ENCODE data around the gene ALCAM. TPM values are rescaled to one million over a fixed set of nuclear protein-coding genes. Genes with fewer than 3 reads are reported as not detected.

ALCAM gene
- total RNA-seq, 1 experiment from 2014 or later = 0.41 TPM

DNA sequence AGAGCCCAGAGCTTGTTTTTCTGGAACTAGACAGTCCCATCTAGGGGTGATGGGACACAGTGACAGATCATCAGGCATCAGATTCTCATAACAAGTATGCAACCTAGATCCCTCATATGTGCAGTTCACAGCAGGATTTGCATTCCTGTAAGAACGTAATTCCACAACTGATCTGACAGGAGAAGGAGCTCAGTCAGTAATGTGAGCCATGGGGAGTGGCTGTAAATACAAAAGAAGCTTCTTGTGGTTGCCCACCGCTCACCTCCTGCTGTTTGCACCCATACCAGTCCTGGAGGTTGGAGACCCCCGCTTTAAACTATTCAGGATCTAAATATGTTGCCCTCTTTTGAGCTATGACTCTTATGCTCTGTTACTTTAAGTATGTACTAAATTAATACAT lies 167.3 kb downstream of the ALCAM start:
- Histone ChIP-seq H3K4me1 (no peaks in the 10 kb centered on the region), H3K9me3 (no peaks in the 10 kb centered on the region), H3K4me3 (ENCODE audit: low read depth, low read length) (no peak overlapping the region), H3K36me3 (ENCODE audit: control insufficient read depth, insufficient read depth, low read length) (no peaks in the 10 kb centered on the region), H3K27me3 (replicated peaks; ENCODE audit: control insufficient read depth, insufficient read depth, low read length) (no peaks in the 10 kb centered on the region)
- Mint-ChIP-seq H3K4me3 (ENCODE audit: unreplicated experiment) (no peak overlapping the region), H3K36me3 (ENCODE audit: insufficient read depth, unreplicated experiment) (no peaks in the 10 kb centered on the region), H3K4me1 (ENCODE audit: low read depth, unreplicated experiment) (no peaks in the 10 kb centered on the region), H3K9me3 (ENCODE audit: unreplicated experiment) (no peaks in the 10 kb centered on the region), H3K27ac (ENCODE audit: unreplicated experiment) (no peak overlapping the region), H3K27me3 (ENCODE audit: insufficient read depth, unreplicated experiment) (peaks cover 9% of the 10 kb centered on the region)
- CTCF ChIA-PET = no interaction called here
- DNase-seq = no peak
- TF ChIP-seq, protein P1, sequence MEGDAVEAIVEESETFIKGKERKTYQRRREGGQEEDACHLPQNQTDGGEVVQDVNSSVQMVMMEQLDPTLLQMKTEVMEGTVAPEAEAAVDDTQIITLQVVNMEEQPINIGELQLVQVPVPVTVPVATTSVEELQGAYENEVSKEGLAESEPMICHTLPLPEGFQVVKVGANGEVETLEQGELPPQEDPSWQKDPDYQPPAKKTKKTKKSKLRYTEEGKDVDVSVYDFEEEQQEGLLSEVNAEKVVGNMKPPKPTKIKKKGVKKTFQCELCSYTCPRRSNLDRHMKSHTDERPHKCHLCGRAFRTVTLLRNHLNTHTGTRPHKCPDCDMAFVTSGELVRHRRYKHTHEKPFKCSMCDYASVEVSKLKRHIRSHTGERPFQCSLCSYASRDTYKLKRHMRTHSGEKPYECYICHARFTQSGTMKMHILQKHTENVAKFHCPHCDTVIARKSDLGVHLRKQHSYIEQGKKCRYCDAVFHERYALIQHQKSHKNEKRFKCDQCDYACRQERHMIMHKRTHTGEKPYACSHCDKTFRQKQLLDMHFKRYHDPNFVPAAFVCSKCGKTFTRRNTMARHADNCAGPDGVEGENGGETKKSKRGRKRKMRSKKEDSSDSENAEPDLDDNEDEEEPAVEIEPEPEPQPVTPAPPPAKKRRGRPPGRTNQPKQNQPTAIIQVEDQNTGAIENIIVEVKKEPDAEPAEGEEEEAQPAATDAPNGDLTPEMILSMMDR (IDR thresholded peaks at IDR 0.05; ENCODE audit: insufficient read depth in 1 of 2, low read depth in 1 of 2, low read length in 1 of 2, severe bottlenecking in 1 of 2, unreplicated experiment in 1 of 2) = no peak
- intact Hi-C loops (cut with micrococcal nuclease; ENCODE audit: unreplicated experiment) = no loop called here
- BruUV-seq (replicated peaks) = no TSS peak
- POLR2A ChIA-PET = no interaction called here

DNA sequence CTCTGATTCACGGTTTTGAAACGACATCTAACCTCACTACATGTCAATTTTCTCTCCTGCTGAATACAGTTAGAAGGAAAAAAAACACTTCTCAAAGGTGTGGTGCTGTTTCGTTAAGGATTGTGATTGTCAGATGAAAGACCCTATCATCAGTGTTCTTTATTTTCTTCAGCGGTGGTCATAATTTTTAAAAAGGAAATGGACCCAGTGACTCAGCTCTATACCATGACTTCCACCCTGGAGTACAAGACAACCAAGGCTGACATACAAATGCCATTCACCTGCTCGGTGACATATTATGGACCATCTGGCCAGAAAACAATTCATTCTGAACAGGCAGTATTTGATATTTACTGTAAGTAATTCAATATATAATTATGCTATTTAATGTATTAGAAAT lies 167.8 kb downstream of the ALCAM start:
- DNase-seq = no peak
- intact Hi-C loops (cut with micrococcal nuclease; ENCODE audit: unreplicated experiment) = no loop called here
- H3K27me3 Mint-ChIP-seq (ENCODE audit: insufficient read depth, unreplicated experiment) = peaks cover 9% of the 10 kb centered on the region
- H3K4me1 ChIP-seq = no peaks in the 10 kb centered on the region
- ChIA-PET POLR2A (no interaction called here), CTCF (no interaction called here)
- H3K36me3 ChIP-seq (ENCODE audit: control insufficient read depth, insufficient read depth, low read length) = no peaks in the 10 kb centered on the region
- no peak overlapping the region for H3K4me3 Mint-ChIP-seq (ENCODE audit: unreplicated experiment)
- no peaks in the 10 kb centered on the region for H3K27me3 ChIP-seq (replicated peaks; ENCODE audit: control insufficient read depth, insufficient read depth, low read length)
- H3K9me3 ChIP-seq = no peaks in the 10 kb centered on the region
- no peaks in the 10 kb centered on the region for H3K4me1 Mint-ChIP-seq (ENCODE audit: low read depth, unreplicated experiment)
- no peaks in the 10 kb centered on the region for H3K9me3 Mint-ChIP-seq (ENCODE audit: unreplicated experiment)
- no peak overlapping the region for H3K4me3 ChIP-seq (ENCODE audit: low read depth, low read length)
- TF ChIP-seq, protein P1 (IDR thresholded peaks at IDR 0.05; ENCODE audit: insufficient read depth in 1 of 2, low read depth in 1 of 2, low read length in 1 of 2, severe bottlenecking in 1 of 2, unreplicated experiment in 1 of 2) = no peak
- BruUV-seq (replicated peaks) = no TSS peak
- no peak overlapping the region for H3K27ac Mint-ChIP-seq (ENCODE audit: unreplicated experiment)
- no peaks in the 10 kb centered on the region for H3K36me3 Mint-ChIP-seq (ENCODE audit: insufficient read depth, unreplicated experiment)

DNA sequence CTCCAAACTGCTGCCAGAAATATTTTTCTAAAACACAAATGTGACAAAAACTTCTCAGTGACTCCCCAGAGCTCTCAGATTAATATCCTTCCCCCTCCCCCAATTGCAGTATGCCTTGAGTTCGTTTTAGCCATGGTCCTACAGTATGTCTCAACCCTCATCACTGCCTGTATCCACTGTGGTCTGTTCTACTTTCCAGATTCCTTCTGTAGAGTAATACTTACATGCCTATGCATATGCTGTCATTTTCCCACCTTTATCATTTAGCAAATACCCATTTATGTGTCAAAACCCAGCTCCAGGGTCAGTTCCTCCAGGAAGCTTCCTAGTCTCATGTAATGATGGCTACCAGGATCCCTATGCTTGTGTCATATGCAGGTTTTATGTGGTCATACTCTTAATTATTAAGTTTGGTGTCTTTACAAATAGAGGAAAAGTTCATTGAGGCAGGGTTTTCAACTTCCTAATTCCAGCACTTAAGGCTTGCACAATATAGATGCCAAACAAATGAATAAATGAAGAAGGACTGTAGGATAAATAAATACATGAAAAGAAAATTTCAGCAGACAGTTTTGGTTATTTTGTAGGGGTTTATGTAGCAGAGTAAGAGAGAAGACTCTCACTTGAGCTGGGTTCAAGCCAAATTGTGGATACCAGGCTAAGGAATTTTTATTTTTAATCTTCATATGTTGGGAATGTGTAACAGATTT lies 170.8 kb downstream of the ALCAM start:
- CTCF ChIA-PET = no interaction called here
- H3K27ac Mint-ChIP-seq (ENCODE audit: unreplicated experiment) = no peak overlapping the region
- no peaks in the 10 kb centered on the region for H3K36me3 Mint-ChIP-seq (ENCODE audit: insufficient read depth, unreplicated experiment)
- POLR2A ChIA-PET = no interaction called here
- H3K27me3 ChIP-seq (replicated peaks; ENCODE audit: control insufficient read depth, insufficient read depth, low read length) = no peaks in the 10 kb centered on the region
- H3K36me3 ChIP-seq (ENCODE audit: control insufficient read depth, insufficient read depth, low read length) = no peaks in the 10 kb centered on the region
- H3K9me3 ChIP-seq = no peaks in the 10 kb centered on the region
- H3K9me3 Mint-ChIP-seq (ENCODE audit: unreplicated experiment) = no peaks in the 10 kb centered on the region
- H3K4me3 Mint-ChIP-seq (ENCODE audit: unreplicated experiment) = no peak overlapping the region
- H3K27me3 Mint-ChIP-seq (ENCODE audit: insufficient read depth, unreplicated experiment) = peaks cover 11% of the 10 kb centered on the region
- no peaks in the 10 kb centered on the region for H3K4me1 ChIP-seq
- no peak overlapping the region for H3K4me3 ChIP-seq (ENCODE audit: low read depth, low read length)
- intact Hi-C loops (cut with micrococcal nuclease; ENCODE audit: unreplicated experiment) = no loop called here
- no peak for DNase-seq
- TF ChIP-seq, protein P1 (IDR thresholded peaks at IDR 0.05; ENCODE audit: insufficient read depth in 1 of 2, low read depth in 1 of 2, low read length in 1 of 2, severe bottlenecking in 1 of 2, unreplicated experiment in 1 of 2) = no peak
- no peaks in the 10 kb centered on the region for H3K4me1 Mint-ChIP-seq (ENCODE audit: low read depth, unreplicated experiment)
- BruUV-seq (replicated peaks) = no TSS peak
